Nephron progenitor cell (in vitro differentiated cells): Measurements from ENCODE around the gene MAP1LC3B.

Source experiments
- DNase-seq: peaks from one replicate; pipeline ENCODE4 v3.0.0; 2021
- H3K27ac Mint-ChIP-seq: 2 replicates; pipeline ENCODE4 v1.8.0; 2021; ENCODE audit warnings: mild to moderate bottlenecking, moderate library complexity, mixed read lengths
- H3K27me3 Mint-ChIP-seq: 2 replicates; pipeline ENCODE4 v1.8.0; 2021; ENCODE audit warnings: mild to moderate bottlenecking, low read depth, mixed read lengths; ENCODE audit not compliant: poor library complexity
- H3K36me3 Mint-ChIP-seq: 2 replicates; pipeline ENCODE4 v1.8.0; 2021; ENCODE audit warnings: low read depth, mixed read lengths
- H3K4me1 Mint-ChIP-seq: 2 replicates; pipeline ENCODE4 v1.8.0; 2021; ENCODE audit warnings: mixed read lengths
- H3K4me3 Mint-ChIP-seq: 2 replicates; pipeline ENCODE4 v1.8.0; 2021; ENCODE audit warnings: mild to moderate bottlenecking, moderate library complexity, mixed read lengths
- H3K9me3 Mint-ChIP-seq: 2 replicates; pipeline ENCODE4 v1.8.0; 2021; ENCODE audit warnings: mild to moderate bottlenecking, moderate library complexity, mixed read lengths
- TF ChIP-seq, protein P1 (sequence below): fragments of 200-600 bp; sonication (generic); IDR thresholded peaks from 2 replicates; pipeline ENCODE4 v1.5.0; 2021; ENCODE audit warnings: antibody characterized with exemption

The MAP1LC3B gene

DNA sequence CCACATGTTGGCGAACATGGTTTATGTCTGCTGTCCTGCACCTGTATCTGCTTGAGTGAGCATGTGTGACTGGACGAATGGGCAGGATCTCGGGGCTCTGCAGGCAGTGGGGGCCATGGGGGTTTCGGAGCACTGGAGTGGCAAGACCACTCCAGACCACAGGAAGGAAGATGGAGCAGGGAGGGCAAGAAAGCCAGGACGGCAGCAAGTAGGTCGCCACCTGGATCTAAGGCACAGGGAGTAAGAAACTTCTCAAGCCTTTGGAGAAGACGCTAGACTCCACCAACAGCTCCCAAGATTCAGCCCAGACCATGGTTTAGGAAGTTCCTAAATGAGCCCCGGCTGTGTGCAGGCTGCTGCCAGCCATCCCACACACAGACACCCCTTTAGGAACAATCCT, 42.1 kb upstream of the MAP1LC3B start:
- Mint-ChIP-seq H3K4me3 (no peak overlapping the region), H3K27ac (peak overlapping the region; percentile 7), H3K9me3 (no peaks in the 10 kb centered on the region), H3K27me3 (peaks cover 2% of the 10 kb centered on the region), H3K36me3 (peaks cover 22% of the 10 kb centered on the region), H3K4me1 (peaks cover 54% of the 10 kb centered on the region)
- DNase-seq = peak; percentile 21
- TF ChIP-seq, protein P1, sequence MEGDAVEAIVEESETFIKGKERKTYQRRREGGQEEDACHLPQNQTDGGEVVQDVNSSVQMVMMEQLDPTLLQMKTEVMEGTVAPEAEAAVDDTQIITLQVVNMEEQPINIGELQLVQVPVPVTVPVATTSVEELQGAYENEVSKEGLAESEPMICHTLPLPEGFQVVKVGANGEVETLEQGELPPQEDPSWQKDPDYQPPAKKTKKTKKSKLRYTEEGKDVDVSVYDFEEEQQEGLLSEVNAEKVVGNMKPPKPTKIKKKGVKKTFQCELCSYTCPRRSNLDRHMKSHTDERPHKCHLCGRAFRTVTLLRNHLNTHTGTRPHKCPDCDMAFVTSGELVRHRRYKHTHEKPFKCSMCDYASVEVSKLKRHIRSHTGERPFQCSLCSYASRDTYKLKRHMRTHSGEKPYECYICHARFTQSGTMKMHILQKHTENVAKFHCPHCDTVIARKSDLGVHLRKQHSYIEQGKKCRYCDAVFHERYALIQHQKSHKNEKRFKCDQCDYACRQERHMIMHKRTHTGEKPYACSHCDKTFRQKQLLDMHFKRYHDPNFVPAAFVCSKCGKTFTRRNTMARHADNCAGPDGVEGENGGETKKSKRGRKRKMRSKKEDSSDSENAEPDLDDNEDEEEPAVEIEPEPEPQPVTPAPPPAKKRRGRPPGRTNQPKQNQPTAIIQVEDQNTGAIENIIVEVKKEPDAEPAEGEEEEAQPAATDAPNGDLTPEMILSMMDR = no peak

DNA sequence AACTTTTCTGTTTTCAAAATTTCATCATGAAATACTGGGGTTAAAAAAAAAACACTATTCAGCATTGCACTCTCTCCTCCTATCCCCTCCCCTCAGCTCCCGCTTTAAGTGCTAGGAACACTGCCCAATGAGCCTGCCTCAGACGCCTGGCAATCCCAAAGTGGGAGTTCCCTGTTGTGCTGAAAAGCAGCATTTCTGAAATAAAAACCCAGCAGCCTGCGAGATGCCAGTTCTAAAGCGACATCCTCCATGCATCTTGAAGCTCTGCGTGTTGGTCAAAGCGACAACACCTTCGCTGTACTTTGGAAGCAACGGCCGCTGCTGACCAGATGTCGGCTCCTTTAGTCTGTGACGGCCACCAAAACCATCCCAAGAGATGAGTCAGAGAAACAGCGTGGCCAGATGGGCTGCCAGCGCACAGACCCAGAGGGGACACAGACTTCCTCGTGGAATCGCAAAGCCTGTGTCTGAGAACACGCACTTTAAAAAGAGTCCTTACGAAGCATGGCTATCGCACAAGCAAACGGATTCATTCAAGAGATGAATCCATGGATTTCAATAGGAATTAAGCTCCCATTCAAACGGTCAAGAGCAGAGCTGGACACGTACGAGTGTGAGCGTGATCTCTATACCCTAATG, 41.3 kb upstream of the MAP1LC3B start:
- Mint-ChIP-seq H3K9me3 (no peaks in the 10 kb centered on the region), H3K36me3 (peaks cover 16% of the 10 kb centered on the region), H3K4me1 (peaks cover 52% of the 10 kb centered on the region), H3K27ac (peak overlapping the region; percentile 77), H3K27me3 (no peaks in the 10 kb centered on the region), H3K4me3 (no peak overlapping the region)
- TF ChIP-seq, protein P1 = no peak
- DNase-seq = no peak

DNA sequence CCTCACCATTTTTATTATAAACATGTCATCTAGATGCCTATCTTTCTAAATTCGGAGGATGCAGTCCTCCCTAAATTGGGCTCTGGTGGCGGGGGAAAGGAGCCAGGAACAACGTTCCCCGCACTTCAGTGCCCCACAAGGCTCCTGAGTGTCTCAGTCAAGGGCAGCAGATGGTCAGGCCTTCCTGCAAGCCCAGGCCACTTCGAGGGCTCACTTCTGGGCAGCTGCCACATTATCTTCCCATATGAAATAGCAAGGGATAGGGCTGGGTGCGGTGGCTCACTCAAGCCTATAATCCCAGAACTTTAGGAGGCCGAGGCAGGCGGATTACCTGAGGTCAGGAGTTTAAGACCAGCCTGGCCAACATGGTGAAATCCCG, 40.8 kb upstream of the MAP1LC3B start:
- H3K27ac Mint-ChIP-seq = peak overlapping the region; percentile 32
- no peaks in the 10 kb centered on the region for H3K9me3 Mint-ChIP-seq
- H3K4me1 Mint-ChIP-seq = peaks cover 52% of the 10 kb centered on the region
- peaks cover 11% of the 10 kb centered on the region for H3K36me3 Mint-ChIP-seq
- H3K27me3 Mint-ChIP-seq = no peaks in the 10 kb centered on the region
- TF ChIP-seq, protein P1 = no peak
- DNase-seq = no peak
- H3K4me3 Mint-ChIP-seq = no peak overlapping the region

DNA sequence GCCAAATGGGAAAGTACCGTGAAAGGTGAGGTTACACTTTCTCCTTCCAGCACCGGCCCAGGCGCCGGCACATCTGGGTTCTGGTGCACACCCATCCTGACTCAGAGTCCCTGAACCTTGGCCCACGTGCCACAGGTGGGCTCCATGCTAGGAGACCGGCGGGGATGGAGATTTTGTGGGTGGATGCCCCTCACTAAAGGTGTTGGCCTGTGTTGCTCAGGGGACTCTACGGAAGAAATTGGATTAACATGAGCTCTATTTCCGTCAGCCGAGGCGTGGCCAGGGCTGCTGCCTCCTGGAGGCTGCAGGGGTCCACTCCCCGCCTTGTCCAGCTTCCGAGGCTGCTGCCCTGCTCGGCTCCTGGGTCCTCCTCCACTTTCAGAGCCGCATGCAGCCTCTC, 39.3 kb upstream of the MAP1LC3B start:
- no peaks in the 10 kb centered on the region for H3K9me3 Mint-ChIP-seq
- H3K36me3 Mint-ChIP-seq = peaks cover 7% of the 10 kb centered on the region
- TF ChIP-seq, protein P1 = no peak
- H3K27ac Mint-ChIP-seq = no peak overlapping the region
- DNase-seq = no peak
- H3K4me3 Mint-ChIP-seq = no peak overlapping the region
- no peaks in the 10 kb centered on the region for H3K27me3 Mint-ChIP-seq
- H3K4me1 Mint-ChIP-seq = peaks cover 54% of the 10 kb centered on the region

DNA sequence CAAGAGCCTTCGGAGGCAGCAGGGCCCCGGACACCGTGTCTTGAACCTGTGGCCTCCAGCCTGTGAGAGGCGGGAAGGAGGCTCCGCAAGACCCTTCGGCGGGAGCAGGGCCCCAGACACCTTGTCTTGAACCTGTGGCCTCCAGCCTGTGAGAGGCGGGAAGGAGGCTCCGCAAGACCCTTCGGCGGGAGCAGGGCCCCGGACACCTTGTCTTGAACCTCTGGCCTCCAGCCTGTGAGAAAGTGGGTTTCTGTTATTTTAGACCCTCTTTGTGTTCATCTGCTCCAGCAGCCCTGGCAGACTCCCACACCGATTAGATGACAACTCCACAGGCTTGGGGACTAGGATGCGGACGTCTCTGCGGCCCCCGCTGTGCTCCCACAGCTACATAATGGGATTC, 38.5 kb upstream of the MAP1LC3B start:
- H3K9me3 Mint-ChIP-seq = no peaks in the 10 kb centered on the region
- no peaks in the 10 kb centered on the region for H3K27me3 Mint-ChIP-seq
- H3K36me3 Mint-ChIP-seq = peaks cover 14% of the 10 kb centered on the region
- no peak for DNase-seq
- H3K4me3 Mint-ChIP-seq = no peak overlapping the region
- peak overlapping the region; percentile 45 for H3K27ac Mint-ChIP-seq
- H3K4me1 Mint-ChIP-seq = peaks cover 53% of the 10 kb centered on the region
- TF ChIP-seq, protein P1 = no peak

DNA sequence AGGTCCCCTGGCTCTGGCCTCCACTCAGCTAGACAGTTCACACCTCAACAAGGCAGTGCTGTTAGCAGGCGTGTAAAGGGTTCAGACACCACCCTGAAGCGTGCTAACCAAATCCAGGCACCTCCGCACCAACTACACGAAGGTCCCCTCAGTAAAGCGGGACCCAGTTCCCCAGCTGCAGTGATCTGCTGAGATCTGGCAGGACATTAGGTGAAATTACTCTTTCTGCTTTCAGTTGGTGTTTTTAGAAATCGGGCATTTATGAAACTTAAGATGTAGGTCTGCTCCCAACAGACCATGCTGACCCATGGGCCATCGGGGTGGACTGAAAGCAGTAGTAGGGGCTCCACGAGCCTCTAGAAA, 35.7 kb upstream of the MAP1LC3B start:
- Mint-ChIP-seq H3K27me3 (no peaks in the 10 kb centered on the region), H3K27ac (peak overlapping the region; percentile 95)

More for the DNA sequence above, 35.7 kb upstream of the MAP1LC3B start:
- Mint-ChIP-seq H3K4me1 (peaks cover 26% of the 10 kb centered on the region), H3K4me3 (no peak overlapping the region), H3K36me3 (peaks cover 33% of the 10 kb centered on the region), H3K9me3 (no peaks in the 10 kb centered on the region)
- TF ChIP-seq, protein P1 = no peak
- no peak for DNase-seq
